Upper lobe of left lung (tissue), 6 donors: ENCODE results near the gene TADA2A. TPM values are rescaled to one million over a fixed set of nuclear protein-coding genes. Genes with fewer than 3 reads are reported as not detected.
A peak's percentile ranks its signal among the peaks of the same experiment; 100 is the strongest.

Source experiments
- ATAC-seq, 2 donors: fragments of 200-7000 bp; cut with Tn5 transposase; one replicate each; pipeline ENCODE4 v1.9.1; 2022; ENCODE audit warnings: mild to moderate bottlenecking in 2 of 2, moderate library complexity in 2 of 2; ENCODE audit not compliant: low FRiP score in 2 of 2
- DNase-seq, 2 donors: peaks; one replicate each; pipeline ENCODE4 v3.0.0-alpha.2; 2019 to 2020
- H3K27ac ChIP-seq, 4 donors: fragments of 200-600 bp; sonication (generic); one replicate each; pipeline ENCODE4 v1.5.1; 2016 to 2019
- H3K27me3 ChIP-seq, 4 donors: fragments of 200-600 bp; sonication (generic); one replicate each; pipeline ENCODE4 v1.5.1; 2017 to 2019
- H3K36me3 ChIP-seq, 4 donors: fragments of 200-600 bp; sonication (generic); one replicate each; pipeline ENCODE4 v1.5.1; 2016 to 2019
- H3K4me1 ChIP-seq, 4 donors: fragments of 200-600 bp; sonication (generic); one replicate each; pipeline ENCODE4 v1.5.1; 2018 to 2019
- H3K4me3 ChIP-seq, 4 donors: fragments of 200-600 bp; sonication (generic); one replicate each; pipeline ENCODE4 v1.5.1; 2017 to 2019; ENCODE audit warnings: mild to moderate bottlenecking in 2 of 4, moderate library complexity in 1 of 4
- H3K9me3 ChIP-seq, 4 donors: fragments of 200-600 bp; sonication (generic); one replicate each; pipeline ENCODE4 v1.5.1; 2018 to 2019
- CTCF ChIP-seq, 6 experiments: fragments of 450-650 bp in 4 of 6; fragments of 200-600 bp in 2 of 6; sonication (generic) in 2 of 6; IDR thresholded peaks; one replicate each; pipeline ENCODE4 v1.5.1; 2016 to 2019; ENCODE audit warnings: antibody characterized with exemption in 6 of 6
- EP300 ChIP-seq, 4 donors: sonication (generic); formaldehyde crosslinking; IDR thresholded peaks; one replicate each; pipeline ENCODE4 v1.5.1; 2017; ENCODE audit warnings: antibody characterized with exemption in 4 of 4, control low read depth in 2 of 4
- POLR2A ChIP-seq, 4 donors: fragments of 450-650 bp; IDR thresholded peaks; one replicate each; pipeline ENCODE4 v1.5.1; 2016 to 2017; ENCODE audit warnings: antibody characterized with exemption in 4 of 4, mild to moderate bottlenecking in 2 of 4
- POLR2AphosphoS5 ChIP-seq, 2 donors: sonication (generic); formaldehyde crosslinking; IDR thresholded peaks; one replicate each; pipeline ENCODE4 v1.5.1; 2017; ENCODE audit warnings: antibody characterized with exemption in 2 of 2
- WGBS, 2 donors: methylation state at CpG; one replicate each; pipeline ENCODE4 v1.1.5; 2017 to 2018; 5-methylcytosine and 5-hydroxymethylcytosine counted together
- total RNA-seq, 6 donors: library from RNA; depleted of rRNA in 4 of 6; stranded (reverse); fragments of >200 nt in 4 of 6; gene quantifications; one replicate each; pipeline versions ENCODE4 v1.1.0 to v1.2.1, GENCODE V29; 2016 to 2021
- donor health status: DM: no; HTN: no; CAD: no; lungs with moderate emphysema.
- donor health status: DM: no; HTN: yes; CAD: no; lungs with severe emphysema.

Gene TADA2A
- total RNA-seq, 6 donors from 2014 or later: 9.8 to 37.7 (median 22.7) TPM

GRCh38 chr17:37359682-37360188 lies 47.0 kb upstream of the TADA2A start:
- peak in 1 of 2 donors; percentile 30 for DNase-seq
- no peak for ATAC-seq

GRCh38 chr17:37360632-37361031 lies 46.1 kb upstream of the TADA2A start:
- no peak for TF ChIP-seq EP300 (IDR thresholded peaks at IDR 0.05)
- no peak for TF ChIP-seq CTCF (IDR thresholded peaks at IDR 0.05)
- TF ChIP-seq POLR2A (IDR thresholded peaks at IDR 0.05): no peak
- no peak for TF ChIP-seq POLR2AphosphoS5 (IDR thresholded peaks at IDR 0.05)
- no peaks in the 10 kb centered on the region for H3K27me3 ChIP-seq
- DNase-seq: no peak
- H3K4me1 ChIP-seq: peaks cover 7 to 38% (median 22%) of the 10 kb centered on the region in 4 donors
- no peak for ATAC-seq
- 60 to 71% methylated on average over 3 of the region's 3 CpGs for WGBS, 2 donors
- no peaks in the 10 kb centered on the region for H3K36me3 ChIP-seq
- H3K4me3 ChIP-seq: no peak overlapping the region
- H3K9me3 ChIP-seq: no peaks in the 10 kb centered on the region
- H3K27ac ChIP-seq: peak overlapping the region in 3 of 4 donors; percentile 84 to 92 (median 85)

More at GRCh38 chr17:37359682-37360188, 47.0 kb upstream of the TADA2A start:
- peak overlapping the region; percentile 82 to 92 (median 84) for H3K27ac ChIP-seq
- peaks cover 7 to 42% (median 22%) of the 10 kb centered on the region in 4 donors for H3K4me1 ChIP-seq
- H3K4me3 ChIP-seq: peak overlapping the region; percentile 24 to 98 (median 98)
- no peaks in the 10 kb centered on the region for H3K9me3 ChIP-seq
- H3K27me3 ChIP-seq: no peaks in the 10 kb centered on the region
- 7 to 17% methylated on average over 13 to 16 of the region's 18 CpGs for WGBS, 2 donors
- TF ChIP-seq EP300 (IDR thresholded peaks at IDR 0.05) (no peak), CTCF (IDR thresholded peaks at IDR 0.05) (no peak), POLR2A (IDR thresholded peaks at IDR 0.05) (no peak), POLR2AphosphoS5 (IDR thresholded peaks at IDR 0.05) (no peak)
- no peaks in the 10 kb centered on the region for H3K36me3 ChIP-seq

GRCh38 chr17:37361543-37361942 lies 45.1 kb upstream of the TADA2A start:
- no peaks in the 10 kb centered on the region for H3K9me3 ChIP-seq
- DNase-seq (peak in 1 of 2 donors; percentile 29), ATAC-seq (no peak)
- WGBS, 2 donors: 74 to 84% methylated on average over 4 of the region's 4 CpGs
- TF ChIP-seq POLR2A (IDR thresholded peaks at IDR 0.05) (no peak), POLR2AphosphoS5 (IDR thresholded peaks at IDR 0.05) (no peak), EP300 (IDR thresholded peaks at IDR 0.05) (no peak), CTCF (IDR thresholded peaks at IDR 0.05) (no peak)
- H3K36me3 ChIP-seq: no peaks in the 10 kb centered on the region
- no peaks in the 10 kb centered on the region for H3K27me3 ChIP-seq
- H3K27ac ChIP-seq: peak overlapping the region in 1 of 4 donors; percentile 2
- H3K4me1 ChIP-seq: peaks cover 7 to 35% (median 20%) of the 10 kb centered on the region in 4 donors
- H3K4me3 ChIP-seq: no peak overlapping the region

GRCh38 chr17:37365589-37365988 lies 41.1 kb upstream of the TADA2A start:
- Histone ChIP-seq H3K27me3 (no peaks in the 10 kb centered on the region), H3K27ac (no peak overlapping the region), H3K4me3 (no peak overlapping the region), H3K36me3 (no peaks in the 10 kb centered on the region), H3K9me3 (no peaks in the 10 kb centered on the region), H3K4me1 (peaks cover 0 to 6% (median 4%) of the 10 kb centered on the region in 4 donors)
- DNase-seq: no peak
- WGBS, 2 donors: 35 to 61% methylated on average over 1 of the region's 1 CpG
- no peak for TF ChIP-seq EP300 (IDR thresholded peaks at IDR 0.05)
- TF ChIP-seq POLR2AphosphoS5 (IDR thresholded peaks at IDR 0.05): no peak
- TF ChIP-seq CTCF (IDR thresholded peaks at IDR 0.05): no peak
- ATAC-seq: no peak

GRCh38 chr17:37368577-37368976 lies 38.1 kb upstream of the TADA2A start:
- Histone ChIP-seq H3K27ac (no peak overlapping the region), H3K4me3 (no peak overlapping the region), H3K36me3 (no peaks in the 10 kb centered on the region), H3K27me3 (no peaks in the 10 kb centered on the region), H3K4me1 (peaks cover 0 to 4% (median 0%) of the 10 kb centered on the region in 4 donors), H3K9me3 (no peaks in the 10 kb centered on the region)
- ATAC-seq: peak in 1 of 2 donors; percentile 52
- TF ChIP-seq POLR2A (IDR thresholded peaks at IDR 0.05) (no peak), EP300 (IDR thresholded peaks at IDR 0.05) (no peak), POLR2AphosphoS5 (IDR thresholded peaks at IDR 0.05) (no peak), CTCF (IDR thresholded peaks at IDR 0.05) (no peak)
- WGBS, 2 donors: 66 to 71% methylated on average over 3 of the region's 3 CpGs
- DNase-seq: peak in 1 of 2 donors; percentile 61
